Prostate gland (tissue), 2 donors: ENCODE measurements around the gene PAQR5. TPM values are rescaled to one million over a fixed set of nuclear protein-coding genes. Genes with fewer than 3 reads are reported as not detected.

Source experiments
- DNase-seq: peaks from one replicate; pipeline ENCODE4 v3.0.0-alpha.2; 2019; ENCODE audit warnings: low spot score
- H3K27ac ChIP-seq, 2 donors: fragments of 200-600 bp; sonication (generic); 2 replicates each; pipeline ENCODE4 v1.5.1; 2017 to 2019
- H3K27me3 ChIP-seq: fragments of 200-600 bp; sonication (generic); replicated peaks from 2 replicates; pipeline ENCODE4 v1.5.1; 2019; ENCODE audit not compliant: insufficient read depth
- H3K36me3 ChIP-seq, 2 donors: fragments of 200-600 bp; sonication (generic); 1 replicate in 1 of 2; 2 replicates in 1 of 2; pipeline versions ENCODE4 v1.5.1 to v1.8.1; 2017 to 2019
- H3K4me1 ChIP-seq: fragments of 200-600 bp; sonication (generic); replicated peaks from 2 replicates; pipeline ENCODE4 v1.5.1; 2019
- H3K4me3 ChIP-seq, 2 donors: fragments of 200-600 bp; sonication (generic); 2 replicates each; pipeline ENCODE4 v1.5.1; 2017 to 2019
- H3K9me3 ChIP-seq: fragments of 200-600 bp; sonication (generic); 2 replicates; pipeline ENCODE4 v1.5.1; 2017
- POLR2A ChIP-seq: fragments of 450-650 bp; IDR thresholded peaks from one replicate; pipeline ENCODE4 v1.6.1; 2016; ENCODE audit warnings: antibody characterized with exemption, mild to moderate bottlenecking
- POLR2AphosphoS5 ChIP-seq: sonication (generic); formaldehyde crosslinking; IDR thresholded peaks from one replicate; pipeline ENCODE4 v1.6.1; 2017; ENCODE audit warnings: antibody characterized with exemption
- WGBS: methylation state at CpG from one replicate; pipeline ENCODE4 v1.1.5; 2018; 5-methylcytosine and 5-hydroxymethylcytosine counted together
- intact Hi-C: fragments of 100-400 bp; cut with DNase I; formaldehyde crosslinking; loops from one replicate; pipeline ENCODE4 v1.14.2; 2022
- total RNA-seq, 2 donors: library from RNA; depleted of rRNA; stranded (reverse); fragments of >200 nt; gene quantifications; one replicate each; pipeline ENCODE4 v1.1.0, GENCODE V29; 2016
- TF ChIP-seq, protein P1 (sequence below), 4 experiments: fragments of 200-600 bp in 2 of 4; fragments of 450-650 bp in 2 of 4; sonication (generic) in 2 of 4; IDR thresholded peaks; 1 replicate in 3 of 4; 2 replicates in 1 of 4; pipeline ENCODE4 v1.5.1; 2016 to 2019; ENCODE audit warnings: antibody characterized with exemption in 4 of 4, mild to moderate bottlenecking in 2 of 4, moderate library complexity in 2 of 4

Gene PAQR5
- total RNA-seq, 2 donors from 2014 or later: 0.17 to 1.2 TPM

DNA sequence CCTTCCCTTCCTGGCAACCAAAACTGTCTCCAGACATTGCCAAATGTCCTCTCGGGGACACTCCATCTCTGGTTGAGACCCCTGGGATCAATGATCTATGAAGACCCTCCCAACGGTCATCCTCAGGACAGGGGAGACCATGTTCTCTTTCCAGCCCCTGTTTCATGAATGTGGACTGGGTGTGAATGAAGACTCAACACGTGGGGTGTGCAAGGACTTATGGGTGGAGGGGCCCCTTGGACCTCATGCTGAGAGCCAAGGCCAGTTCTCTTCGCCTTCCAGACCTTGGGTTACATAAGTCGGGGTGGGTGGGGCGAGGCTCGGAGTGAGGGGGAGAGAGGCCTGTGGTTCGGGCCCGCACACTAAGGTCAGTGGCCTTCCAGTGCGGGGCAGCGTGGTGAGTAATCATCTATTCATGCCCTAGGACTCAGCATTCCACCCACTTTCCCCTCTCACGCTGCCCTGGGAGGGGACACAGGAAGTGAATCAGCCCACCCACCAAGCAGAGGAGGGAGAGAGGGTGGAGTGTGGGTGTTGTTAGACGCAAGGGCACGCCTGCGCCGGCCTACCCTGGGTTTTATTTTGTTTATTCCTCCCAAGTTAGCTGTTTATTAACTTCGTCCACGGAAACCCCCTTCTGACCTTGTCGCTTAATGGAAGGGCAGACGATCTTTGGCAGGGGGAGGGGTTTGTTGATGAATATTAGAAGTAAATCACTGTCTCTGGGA lies 6.7 kb downstream of the PAQR5 start:
- 71% methylated on average over 20 of the region's 20 CpGs for WGBS
- TF ChIP-seq POLR2A (no peak), POLR2AphosphoS5 (no peak)
- TF ChIP-seq, protein P1, sequence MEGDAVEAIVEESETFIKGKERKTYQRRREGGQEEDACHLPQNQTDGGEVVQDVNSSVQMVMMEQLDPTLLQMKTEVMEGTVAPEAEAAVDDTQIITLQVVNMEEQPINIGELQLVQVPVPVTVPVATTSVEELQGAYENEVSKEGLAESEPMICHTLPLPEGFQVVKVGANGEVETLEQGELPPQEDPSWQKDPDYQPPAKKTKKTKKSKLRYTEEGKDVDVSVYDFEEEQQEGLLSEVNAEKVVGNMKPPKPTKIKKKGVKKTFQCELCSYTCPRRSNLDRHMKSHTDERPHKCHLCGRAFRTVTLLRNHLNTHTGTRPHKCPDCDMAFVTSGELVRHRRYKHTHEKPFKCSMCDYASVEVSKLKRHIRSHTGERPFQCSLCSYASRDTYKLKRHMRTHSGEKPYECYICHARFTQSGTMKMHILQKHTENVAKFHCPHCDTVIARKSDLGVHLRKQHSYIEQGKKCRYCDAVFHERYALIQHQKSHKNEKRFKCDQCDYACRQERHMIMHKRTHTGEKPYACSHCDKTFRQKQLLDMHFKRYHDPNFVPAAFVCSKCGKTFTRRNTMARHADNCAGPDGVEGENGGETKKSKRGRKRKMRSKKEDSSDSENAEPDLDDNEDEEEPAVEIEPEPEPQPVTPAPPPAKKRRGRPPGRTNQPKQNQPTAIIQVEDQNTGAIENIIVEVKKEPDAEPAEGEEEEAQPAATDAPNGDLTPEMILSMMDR (IDR thresholded peaks at IDR 0.05): no peak
- DNase-seq: no peak
- no peaks in the 10 kb centered on the region for H3K36me3 ChIP-seq
- H3K4me3 ChIP-seq: no peak overlapping the region
- no peaks in the 10 kb centered on the region for H3K9me3 ChIP-seq
- intact Hi-C loops: no loop called here
- H3K27me3 ChIP-seq: no peaks in the 10 kb centered on the region
- H3K27ac ChIP-seq: no peak overlapping the region
- H3K4me1 ChIP-seq: no peaks in the 10 kb centered on the region

DNA sequence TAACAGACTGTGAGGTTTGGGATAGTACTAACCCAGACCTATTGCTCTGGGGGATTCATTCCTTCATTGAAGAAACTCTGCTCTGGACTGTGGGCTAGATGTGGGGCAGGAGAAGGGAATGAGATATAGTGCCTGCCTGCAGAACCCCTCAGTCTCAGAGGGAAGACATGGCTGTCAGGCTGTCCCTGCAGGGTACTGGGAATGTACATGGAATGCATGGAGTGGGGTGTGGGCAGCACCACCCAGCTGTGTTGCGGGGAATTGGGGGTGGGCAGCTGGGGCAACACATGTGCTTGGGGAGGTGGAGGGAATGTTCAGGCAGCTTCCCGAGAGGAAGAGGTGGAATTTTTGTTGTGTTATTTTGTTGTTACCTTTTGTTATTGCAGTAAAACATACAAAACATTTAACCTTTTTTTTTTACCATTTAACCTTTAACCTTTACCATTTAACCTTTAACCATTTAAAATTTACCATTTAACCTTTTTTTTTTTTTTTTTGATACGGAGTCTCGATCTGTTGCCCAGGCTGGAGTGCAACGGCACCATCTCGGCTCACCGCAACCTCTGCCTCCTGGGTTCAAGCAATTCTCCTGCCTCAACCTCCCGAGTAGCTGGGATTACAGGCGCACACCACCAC lies 7.3 kb downstream of the PAQR5 start:
- Histone ChIP-seq H3K4me3 (no peak overlapping the region), H3K4me1 (no peaks in the 10 kb centered on the region), H3K27me3 (no peaks in the 10 kb centered on the region), H3K9me3 (no peaks in the 10 kb centered on the region), H3K27ac (no peak overlapping the region), H3K36me3 (no peaks in the 10 kb centered on the region)
- TF ChIP-seq, protein P1 (IDR thresholded peaks at IDR 0.05): no peak
- TF ChIP-seq POLR2AphosphoS5 (no peak), POLR2A (no peak)
- 95% methylated on average over 9 of the region's 9 CpGs for WGBS
- no peak for DNase-seq
- intact Hi-C loops: no loop called here

DNA sequence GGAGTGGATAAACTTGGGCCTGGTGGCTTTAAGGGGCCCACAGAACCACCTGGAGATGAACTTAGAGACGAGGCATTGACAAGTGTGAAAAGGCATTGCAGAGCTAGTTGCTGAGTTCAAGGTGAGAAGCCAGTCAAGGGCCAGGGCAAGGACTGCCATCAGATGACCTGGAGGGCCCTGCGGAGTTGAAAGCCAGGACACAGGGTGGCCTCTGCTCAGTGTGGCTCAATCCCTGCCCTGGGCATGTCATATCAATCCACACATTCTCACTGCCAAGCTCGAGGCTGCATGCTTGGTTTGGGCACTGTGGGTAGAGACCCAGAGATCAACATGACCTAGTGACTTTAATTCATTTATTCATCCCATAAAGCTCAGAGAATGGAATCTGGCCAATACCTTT lies 9.2 kb downstream of the PAQR5 start:
- no peaks in the 10 kb centered on the region for H3K27me3 ChIP-seq
- H3K4me1 ChIP-seq: no peaks in the 10 kb centered on the region
- intact Hi-C loops: no loop called here
- 84% methylated on average over 3 of the region's 3 CpGs for WGBS
- no peak for DNase-seq
- no peak overlapping the region for H3K27ac ChIP-seq
- H3K4me3 ChIP-seq: no peak overlapping the region
- TF ChIP-seq POLR2AphosphoS5: no peak
- TF ChIP-seq POLR2A: no peak
- TF ChIP-seq, protein P1 (IDR thresholded peaks at IDR 0.05): no peak
- H3K36me3 ChIP-seq: no peaks in the 10 kb centered on the region
- no peaks in the 10 kb centered on the region for H3K9me3 ChIP-seq

DNA sequence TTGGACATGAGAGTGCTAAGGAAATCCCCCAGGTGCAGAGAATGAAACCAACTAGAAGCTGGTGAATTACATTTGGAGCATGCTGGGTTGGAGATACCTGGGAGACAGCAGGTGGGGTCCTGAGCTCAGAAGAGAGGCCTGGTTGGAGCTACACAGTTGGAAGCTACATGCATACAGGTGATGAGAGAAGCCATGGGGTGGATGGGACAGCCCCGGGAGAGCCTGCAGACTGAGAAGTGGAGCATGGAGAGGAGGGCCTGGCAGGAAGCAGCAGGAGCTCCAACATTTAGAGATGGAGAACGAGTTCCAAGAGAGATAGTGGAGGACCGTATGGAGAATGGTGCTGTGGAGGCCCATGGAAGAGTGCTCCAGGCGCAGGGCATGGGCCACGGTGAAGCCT lies 10.2 kb downstream of the PAQR5 start:
- Histone ChIP-seq H3K27me3 (no peaks in the 10 kb centered on the region), H3K9me3 (no peaks in the 10 kb centered on the region), H3K36me3 (no peaks in the 10 kb centered on the region), H3K4me1 (no peaks in the 10 kb centered on the region), H3K27ac (no peak overlapping the region), H3K4me3 (no peak overlapping the region)
- WGBS: 91% methylated on average over 5 of the region's 5 CpGs
- no peak for DNase-seq
- intact Hi-C loops: no loop called here
- no peak for TF ChIP-seq POLR2A
- TF ChIP-seq, protein P1 (IDR thresholded peaks at IDR 0.05): no peak
- TF ChIP-seq POLR2AphosphoS5: no peak

DNA sequence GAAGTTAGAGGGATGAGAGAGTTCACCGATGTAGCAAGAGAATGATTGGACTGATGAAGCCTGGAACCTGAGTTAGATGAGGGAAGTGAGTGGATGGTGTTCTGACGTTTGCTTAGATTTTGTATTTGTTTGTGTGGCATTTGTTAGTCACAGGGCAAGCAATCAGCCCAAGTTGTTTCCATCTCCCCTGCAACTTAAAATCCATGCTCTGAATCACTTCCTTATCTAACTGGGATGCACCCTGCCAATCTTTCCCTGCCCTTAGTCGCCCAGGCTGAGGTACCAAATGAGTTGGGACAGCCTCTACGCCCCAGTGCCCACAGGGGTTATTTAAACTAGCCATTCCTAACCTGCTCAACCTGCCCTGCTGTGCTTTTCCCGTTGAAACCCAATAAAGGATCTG lies 12.6 kb downstream of the PAQR5 start:
- no peaks in the 10 kb centered on the region for H3K9me3 ChIP-seq
- DNase-seq: no peak
- no peak overlapping the region for H3K4me3 ChIP-seq
- 77% methylated on average over 5 of the region's 5 CpGs for WGBS
- H3K27ac ChIP-seq: no peak overlapping the region
- H3K4me1 ChIP-seq: no peaks in the 10 kb centered on the region
- TF ChIP-seq POLR2AphosphoS5 (no peak), POLR2A (no peak)
- H3K36me3 ChIP-seq: no peaks in the 10 kb centered on the region
- H3K27me3 ChIP-seq: no peaks in the 10 kb centered on the region
- intact Hi-C loops: no loop called here
